AG10803 (cell line): ENCODE measurements around the gene MAP2K6.
A peak's percentile ranks its signal among the peaks of the same experiment; 100 is the strongest.

ENCODE experiments used
- DNase-seq: peaks from one replicate; pipeline ENCODE4 v3.0.0; 2010; ENCODE audit warnings: low read depth
- H3K4me3 ChIP-seq: 2 replicates; pipeline ENCODE4 v1.5.1; 2011; ENCODE audit warnings: mild to moderate bottlenecking, low read length, control low read depth
- TF ChIP-seq, protein P1 (sequence below): conservative IDR thresholded peaks from 2 replicates; pipeline ENCODE4 v1.5.1; 2011; ENCODE audit warnings: mild to moderate bottlenecking, low read length, control low read depth, inconsistent platforms

MAP2K6 gene

DNA sequence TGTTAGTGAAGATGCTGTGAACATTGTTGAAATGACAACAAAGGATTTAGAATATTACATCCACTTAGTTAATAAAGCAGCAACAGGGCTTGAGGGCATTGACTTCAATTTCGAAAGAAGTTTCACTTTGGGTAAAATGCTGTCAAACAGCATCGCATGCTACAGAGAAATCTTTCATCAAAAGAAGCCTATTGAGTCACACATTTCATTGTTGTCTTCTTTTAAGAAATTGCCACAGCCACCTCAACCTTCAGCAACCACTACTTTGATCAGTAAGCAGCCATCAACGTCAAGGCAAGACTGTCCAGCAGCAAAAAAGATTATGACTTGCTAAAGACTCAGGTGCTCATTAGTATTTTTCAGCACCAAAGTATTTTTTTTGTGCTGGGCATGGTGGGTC is 13.2 kb upstream of the MAP2K6 start:
- H3K4me3 ChIP-seq = no peak overlapping the region
- TF ChIP-seq, protein P1, sequence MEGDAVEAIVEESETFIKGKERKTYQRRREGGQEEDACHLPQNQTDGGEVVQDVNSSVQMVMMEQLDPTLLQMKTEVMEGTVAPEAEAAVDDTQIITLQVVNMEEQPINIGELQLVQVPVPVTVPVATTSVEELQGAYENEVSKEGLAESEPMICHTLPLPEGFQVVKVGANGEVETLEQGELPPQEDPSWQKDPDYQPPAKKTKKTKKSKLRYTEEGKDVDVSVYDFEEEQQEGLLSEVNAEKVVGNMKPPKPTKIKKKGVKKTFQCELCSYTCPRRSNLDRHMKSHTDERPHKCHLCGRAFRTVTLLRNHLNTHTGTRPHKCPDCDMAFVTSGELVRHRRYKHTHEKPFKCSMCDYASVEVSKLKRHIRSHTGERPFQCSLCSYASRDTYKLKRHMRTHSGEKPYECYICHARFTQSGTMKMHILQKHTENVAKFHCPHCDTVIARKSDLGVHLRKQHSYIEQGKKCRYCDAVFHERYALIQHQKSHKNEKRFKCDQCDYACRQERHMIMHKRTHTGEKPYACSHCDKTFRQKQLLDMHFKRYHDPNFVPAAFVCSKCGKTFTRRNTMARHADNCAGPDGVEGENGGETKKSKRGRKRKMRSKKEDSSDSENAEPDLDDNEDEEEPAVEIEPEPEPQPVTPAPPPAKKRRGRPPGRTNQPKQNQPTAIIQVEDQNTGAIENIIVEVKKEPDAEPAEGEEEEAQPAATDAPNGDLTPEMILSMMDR = no peak
- no peak for DNase-seq

DNA sequence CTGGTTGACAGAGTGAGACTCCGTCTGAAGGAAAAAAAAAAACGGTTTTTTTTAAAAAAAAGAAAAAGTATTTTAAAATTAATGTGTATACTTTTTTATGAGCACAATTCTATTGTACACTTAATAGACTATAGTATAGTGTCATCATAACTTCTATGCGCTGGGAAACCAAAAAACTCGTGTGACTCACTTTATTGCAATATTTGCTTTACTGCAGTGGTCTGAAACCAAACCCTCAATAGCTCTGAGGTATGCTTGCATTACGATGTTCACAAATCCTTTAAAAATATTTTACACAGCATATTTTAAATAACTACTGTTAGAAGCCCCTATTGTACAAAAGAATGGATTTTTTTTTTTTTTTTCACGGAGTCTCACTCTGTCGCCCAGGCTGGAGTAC is 12.4 kb upstream of the MAP2K6 start:
- no peak for DNase-seq
- TF ChIP-seq, protein P1 = no peak
- H3K4me3 ChIP-seq = no peak overlapping the region

DNA sequence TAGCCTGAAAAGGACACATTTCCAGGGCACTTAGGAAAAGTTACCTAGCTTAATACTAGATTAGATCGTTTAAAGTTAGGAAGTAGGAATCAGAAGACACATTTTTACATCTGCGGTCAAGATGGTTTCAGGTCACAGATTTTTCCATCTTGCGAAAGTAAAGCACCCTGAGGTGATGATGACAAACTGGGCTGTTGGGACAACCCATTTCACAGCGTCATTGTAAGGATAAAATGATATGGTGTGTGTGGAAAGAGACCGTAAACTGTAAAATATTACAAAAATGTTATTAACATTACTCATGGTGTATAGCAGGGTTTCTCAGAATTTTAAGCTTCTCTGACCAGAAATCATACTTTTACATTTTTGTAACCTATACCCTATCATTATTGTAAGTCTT is 10.1 kb upstream of the MAP2K6 start:
- H3K4me3 ChIP-seq = no peak overlapping the region
- TF ChIP-seq, protein P1 = no peak
- peak; percentile 59 for DNase-seq

DNA sequence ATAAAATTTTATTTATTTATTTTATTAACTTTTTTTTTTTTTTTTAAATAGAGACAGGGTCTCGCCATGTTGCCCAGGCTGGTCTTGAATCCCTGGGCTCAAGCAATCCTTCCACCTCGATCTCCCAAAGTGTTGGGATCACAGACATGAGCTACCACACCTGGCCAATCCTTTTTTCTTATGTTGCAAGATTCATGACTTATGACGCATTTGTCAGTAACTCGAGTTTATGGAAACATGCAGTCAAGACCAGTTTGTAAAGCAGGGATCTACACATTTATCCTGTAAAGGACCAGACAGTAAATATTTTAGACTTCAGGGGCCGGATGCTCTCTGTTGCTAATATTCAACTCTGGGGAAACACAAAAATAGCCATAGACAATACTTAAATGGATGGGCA is 9.4 kb upstream of the MAP2K6 start:
- H3K4me3 ChIP-seq = no peak overlapping the region

DNA sequence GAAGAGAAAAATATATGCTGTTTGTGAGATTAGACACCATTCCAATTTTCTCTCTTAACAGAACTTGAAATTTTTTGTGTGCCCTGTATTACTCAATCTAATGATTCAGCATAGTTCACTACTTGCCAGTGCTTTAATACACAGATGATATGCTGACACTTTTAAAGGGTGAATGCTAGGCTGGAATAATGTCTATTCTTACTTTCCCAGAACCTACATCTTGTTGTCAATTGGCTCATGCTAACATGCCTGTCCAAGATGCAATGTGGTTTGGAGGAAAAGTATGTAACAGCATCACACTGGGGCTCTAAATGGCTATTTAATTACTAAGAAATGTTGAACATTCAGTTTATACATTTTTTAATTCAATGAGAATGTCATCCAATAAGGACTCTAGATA is 7.6 kb upstream of the MAP2K6 start:
- peak; percentile 79 for DNase-seq
- H3K4me3 ChIP-seq = no peak overlapping the region
- TF ChIP-seq, protein P1 = no peak

More for the DNA sequence above, 9.4 kb upstream of the MAP2K6 start:
- no peak for DNase-seq
- TF ChIP-seq, protein P1 = no peak

DNA sequence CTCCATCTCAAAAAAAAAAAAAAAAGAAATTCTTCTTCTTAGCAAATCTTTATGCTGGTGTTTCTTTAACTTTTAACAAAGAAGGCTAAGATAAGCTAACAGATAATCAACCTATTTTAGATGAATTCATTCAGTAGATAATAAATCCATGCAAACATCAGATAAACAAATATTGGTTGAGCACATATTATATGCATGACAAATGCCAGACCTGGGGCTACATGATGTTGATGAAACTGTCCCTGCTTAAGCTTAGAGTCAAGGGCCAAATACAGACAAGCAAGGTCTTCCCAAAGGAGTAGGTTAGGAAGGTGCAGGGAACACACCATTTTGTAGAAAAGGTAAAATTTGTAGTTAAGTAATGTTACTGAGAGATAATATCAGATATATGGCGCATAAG is 6.7 kb upstream of the MAP2K6 start:
- TF ChIP-seq, protein P1 = no peak
- no peak overlapping the region for H3K4me3 ChIP-seq
- DNase-seq = no peak

DNA sequence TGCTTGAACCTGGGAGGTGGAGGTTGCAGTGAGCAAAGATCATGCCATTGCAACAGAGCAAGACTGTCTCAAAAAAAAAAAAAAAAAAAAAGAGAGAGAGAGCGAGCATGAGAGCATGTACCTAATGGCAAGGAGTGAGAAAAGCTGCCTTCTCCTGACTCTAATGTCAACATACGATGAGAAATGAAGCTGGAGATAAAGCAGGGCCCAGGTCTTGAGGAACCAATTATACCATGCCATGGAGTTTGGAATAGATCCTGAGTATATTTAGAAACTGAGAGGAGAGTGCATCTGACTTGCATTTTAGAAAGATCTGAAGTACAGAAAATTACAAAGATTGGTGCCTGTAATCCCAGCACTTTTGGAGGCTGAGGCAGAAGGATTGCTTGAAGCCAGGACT is 3.8 kb upstream of the MAP2K6 start:
- TF ChIP-seq, protein P1 = no peak
- no peak overlapping the region for H3K4me3 ChIP-seq
- DNase-seq = no peak
